22Rv1 (cell line): ENCODE results near the gene PLEKHA4.
"Not testable (repeated sequence)": the region's sequence is repeated elsewhere in the genome, so short reads cannot be mapped to it uniquely, and the experiment has no call there.

Source experiments
- CTCF ChIP-seq: fragments of 450-650 bp; IDR thresholded peaks from 2 replicates; pipeline ENCODE4 v1.5.1; 2017; ENCODE audit warnings: mild to moderate bottlenecking
- ZFX ChIP-seq: fragments of 450-650 bp; IDR thresholded peaks from 2 replicates; pipeline ENCODE4 v1.6.1; 2017; ENCODE audit warnings: antibody characterized with exemption, borderline replicate concordance

GRCh38 chr19:48871471-48872181 lies 3.2 kb upstream of the PLEKHA4 start:
- TF ChIP-seq CTCF, ZFX: not testable (repeated sequence)
